ENCODE measurements around the gene ZNF467.

Gene ZNF467

GRCh38 chr7:149787428-149788299 is 14.3 kb upstream of the ZNF467 start:
- peak in 1 of 56 donors; percentile 28 for DNase-seq

DNA sequence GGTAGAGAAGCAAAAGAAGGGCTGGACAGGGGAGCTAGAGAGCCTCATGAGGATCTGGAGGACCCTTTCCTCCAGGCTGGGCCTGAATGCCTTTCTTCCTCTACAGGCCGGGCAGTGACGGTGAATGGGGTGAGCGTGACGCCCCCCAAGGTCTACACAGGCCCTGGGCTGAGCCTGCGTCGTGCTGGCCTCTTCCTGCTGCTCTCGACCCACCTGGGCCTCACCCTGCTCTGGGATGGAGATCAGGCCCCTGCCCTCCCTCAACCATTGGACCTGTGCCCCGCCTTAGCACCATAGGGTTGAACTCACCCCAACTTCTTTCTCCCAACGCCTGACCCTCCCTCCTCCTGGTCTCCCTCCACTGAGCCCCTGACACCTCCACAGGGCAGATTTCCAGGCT is 12.6 kb upstream of the ZNF467 start:
- no peak for DNase-seq

GRCh38 chr7:149785402-149785801 is 12.0 kb upstream of the ZNF467 start:
- no peak for DNase-seq

DNA sequence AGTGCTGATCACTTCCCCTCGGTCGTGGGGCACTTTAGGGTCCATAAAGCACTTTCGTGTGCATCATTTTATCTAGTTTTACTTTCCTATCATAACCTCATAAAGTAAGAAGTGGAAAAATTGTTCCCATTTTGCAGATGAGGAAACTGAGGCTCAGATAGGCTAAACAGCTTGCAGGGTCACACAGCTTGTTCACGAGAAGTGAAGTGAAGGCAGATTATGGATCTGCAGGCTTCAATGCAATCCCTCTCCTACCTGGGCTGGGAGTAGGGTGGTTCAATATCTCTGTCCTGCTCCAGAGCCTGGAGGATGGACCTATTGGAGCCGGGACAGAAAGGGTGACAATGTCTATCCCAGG is 10.8 kb upstream of the ZNF467 start:
- no peak for DNase-seq

- peak in 36 of 56 donors; percentile 7 to 76 (median 38) for DNase-seq
Measured at GRCh38 chr7:149783386-149784250, 10.2 kb upstream of the ZNF467 start.

GRCh38 chr7:149782682-149783345 is 9.4 kb upstream of the ZNF467 start:
- peak in 1 of 56 donors; percentile 24 for DNase-seq

DNA sequence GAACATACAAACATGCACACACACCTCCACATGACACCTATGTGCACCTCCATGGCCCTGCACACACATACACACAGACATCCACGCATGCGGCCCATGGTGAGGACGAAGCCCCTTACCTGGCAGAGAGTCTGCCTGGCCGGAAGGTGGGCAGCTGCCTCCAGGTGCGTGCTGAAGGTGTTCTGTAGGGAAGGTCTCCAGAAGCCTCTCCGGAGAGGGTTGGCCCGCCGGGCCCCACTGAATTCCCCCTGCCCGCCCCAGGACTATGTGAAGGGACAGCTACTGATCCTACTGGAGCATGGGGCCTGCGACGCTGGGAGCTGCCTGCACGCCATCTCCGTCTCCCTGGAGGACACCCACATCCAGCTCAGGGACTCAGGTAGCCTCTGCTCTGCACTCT is 8.5 kb upstream of the ZNF467 start:
- no peak for DNase-seq

DNA sequence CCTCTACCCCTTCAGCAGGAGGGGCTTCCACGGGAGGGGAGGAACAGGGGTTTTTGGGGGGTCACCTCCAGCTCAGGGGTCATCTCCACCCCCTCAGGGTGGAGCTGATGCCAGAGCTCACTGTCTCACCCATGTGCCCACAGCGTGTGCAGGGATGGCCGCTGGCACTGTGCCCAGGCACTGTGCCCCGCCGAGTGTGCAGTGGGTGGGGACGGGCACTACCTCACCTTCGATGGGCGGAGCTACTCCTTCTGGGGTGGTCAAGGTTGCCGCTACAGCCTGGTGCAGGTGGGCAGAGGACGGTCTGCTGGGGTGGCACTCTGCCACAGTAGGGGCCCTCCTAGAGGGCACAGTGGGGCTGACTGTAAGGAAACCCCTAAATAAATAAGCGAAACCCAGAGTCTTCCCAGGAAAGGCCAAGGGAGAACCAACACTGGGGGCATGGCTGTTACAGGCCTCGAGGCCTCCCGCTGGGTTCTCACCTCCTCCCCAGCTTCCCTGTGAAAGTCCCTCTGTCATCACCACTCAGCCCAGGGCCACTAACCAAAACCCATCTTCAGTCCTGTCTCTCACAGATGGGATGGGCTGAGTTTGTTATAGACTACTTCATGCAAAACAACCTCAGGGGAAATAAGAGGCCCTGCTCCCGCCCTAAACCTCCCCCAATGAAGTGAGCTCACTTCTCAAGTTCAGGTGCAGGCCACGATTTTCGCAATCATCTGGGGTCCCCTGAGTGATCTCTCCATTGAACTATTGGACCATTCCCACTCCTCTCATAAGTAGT is 7.4 kb upstream of the ZNF467 start:
- DNase-seq = no peak

DNA sequence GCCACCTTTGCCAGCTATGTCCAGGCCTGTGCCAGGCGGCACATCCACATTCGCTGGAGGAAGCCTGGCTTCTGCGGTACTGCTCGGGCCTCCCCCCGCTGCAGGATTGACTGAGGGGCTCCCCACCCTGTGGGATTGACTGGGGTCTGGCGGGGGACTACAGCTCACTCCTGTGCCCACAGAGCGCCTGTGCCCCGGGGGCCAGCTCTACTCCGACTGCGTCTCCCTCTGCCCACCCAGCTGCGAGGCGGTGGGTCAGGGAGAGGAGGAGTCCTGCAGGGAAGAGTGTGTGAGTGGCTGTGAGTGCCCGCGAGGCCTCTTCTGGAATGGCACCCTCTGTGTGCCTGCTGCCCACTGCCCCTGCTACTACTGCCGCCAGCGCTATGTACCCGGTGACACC is 6.7 kb upstream of the ZNF467 start:
- DNase-seq = no peak

- DNase-seq = no peak
Measured at GRCh38 chr7:149779502-149779805, 6.1 kb upstream of the ZNF467 start.

- no peak for DNase-seq
Measured at GRCh38 chr7:149778696-149779501, 5.5 kb upstream of the ZNF467 start.

GRCh38 chr7:149778327-149778637 is 4.9 kb upstream of the ZNF467 start:
- DNase-seq = no peak

GRCh38 chr7:149777551-149778326 is 4.4 kb upstream of the ZNF467 start:
- DNase-seq = no peak

DNA sequence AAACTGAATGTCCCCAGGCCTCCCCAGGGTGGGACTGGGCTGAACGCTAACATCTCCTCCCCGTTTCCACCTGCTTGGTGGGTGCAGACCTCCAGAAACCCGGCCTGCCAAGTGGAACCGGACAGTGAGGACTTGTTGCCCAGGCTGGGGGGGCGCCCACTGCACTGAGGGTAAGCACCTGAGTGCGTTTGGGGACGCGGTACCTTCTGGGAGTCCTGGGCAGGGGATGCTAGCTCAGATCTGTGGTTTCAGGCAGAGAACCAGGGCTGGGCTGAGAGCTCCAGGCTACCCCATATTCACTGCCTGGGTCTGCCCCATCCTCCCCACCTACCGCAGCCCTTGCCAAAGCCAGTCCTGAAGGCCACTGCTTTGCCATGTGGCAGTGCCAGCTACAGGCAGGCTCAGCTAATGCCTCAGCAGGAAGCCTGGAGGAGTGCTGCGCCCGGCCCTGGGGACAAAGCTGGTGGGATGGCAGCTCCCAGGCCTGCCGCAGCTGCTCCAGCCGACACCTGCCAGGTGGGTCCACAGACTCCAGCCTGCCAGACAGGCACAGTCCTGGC is 3.5 kb upstream of the ZNF467 start:
- no peak for DNase-seq

DNA sequence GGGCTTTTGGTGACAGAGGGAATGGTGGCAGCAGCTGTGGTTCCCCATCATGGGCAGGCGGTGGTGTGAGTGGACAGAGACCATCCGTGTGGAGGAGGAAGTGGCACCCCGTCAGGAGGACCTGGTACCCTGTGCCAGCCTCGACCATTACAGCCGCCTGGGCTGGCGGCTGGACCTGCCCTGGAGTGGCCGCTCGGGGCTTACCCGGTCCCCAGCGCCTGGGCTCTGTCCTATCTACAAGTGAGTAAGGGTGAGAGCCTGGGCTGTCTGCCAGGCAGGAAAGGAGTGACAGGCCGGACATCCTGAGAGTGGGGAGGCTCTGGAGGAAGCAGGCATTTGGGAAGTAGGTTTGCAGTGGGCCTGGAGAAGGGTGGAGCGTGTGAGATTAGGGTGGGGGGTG is 2.9 kb upstream of the ZNF467 start:
- DNase-seq = peak in 1 of 56 donors; percentile 18

GRCh38 chr7:149775176-149775556 is 1.8 kb upstream of the ZNF467 start:
- no peak for DNase-seq

- no peak for DNase-seq
Measured at GRCh38 chr7:149774237-149775175, 1.1 kb upstream of the ZNF467 start.

GRCh38 chr7:149772956-149773434 is 393 bp downstream of the ZNF467 start:
- DNase-seq = peak in 8 of 56 donors; percentile 28 to 60 (median 46)

All from nucleus accumbens (tissue), 56 donors.